ENCODE data around the gene KRTAP10-7.
"Not testable (repeated sequence)": the region's sequence is repeated elsewhere in the genome, so short reads cannot be mapped to it uniquely, and the experiment has no call there.

Gene KRTAP10-7

GRCh38 chr21:44579056-44579832 is 21.2 kb upstream of the KRTAP10-7 start:
- H3K9me3 ChIP-seq (ENCODE audit: control extremely low read depth in 1 of 5, control insufficient read depth in 4 of 5, insufficient read depth in 2 of 5, low read depth in 1 of 5, low read length in 4 of 5), result peaks cover 2 to 29% (median 17%) of the 10 kb centered on the region in 5 experiments

GRCh38 chr21:44579833-44580144 is 20.6 kb upstream of the KRTAP10-7 start:
- CTCF ChIA-PET, result no interaction called here
- DNase-seq, result no peak

More at GRCh38 chr21:44579056-44579832, 21.2 kb upstream of the KRTAP10-7 start:
- Histone ChIP-seq H3K4me3 (ENCODE audit: control insufficient read depth in 1 of 7, extremely low read depth in 1 of 7, insufficient read depth in 4 of 7, low read depth in 2 of 7, low read length in 6 of 7) (no peak overlapping the region), H3K4me1 (ENCODE audit: control extremely low read depth in 1 of 4, control insufficient read depth in 4 of 4, insufficient read depth in 4 of 4, low read length in 3 of 4) (no peaks in the 10 kb centered on the region), H3K27me3 (replicated peaks in 2 of 5; ENCODE audit: control insufficient read depth in 4 of 5, insufficient read depth in 5 of 5, low read length in 4 of 5) (peaks cover 0 to 43% (median 0%) of the 10 kb centered on the region in 5 experiments), H3K27ac (ENCODE audit: insufficient read depth in 1 of 2, low read depth in 1 of 2, low read length in 2 of 2, poor library complexity in 1 of 2, severe bottlenecking in 2 of 2) (no peak overlapping the region), H3K36me3 (ENCODE audit: control insufficient read depth in 4 of 4, insufficient read depth in 4 of 4, low read length in 3 of 4) (no peaks in the 10 kb centered on the region)
- DNase-seq, result no peak
- 73% methylated on average over 11 of the region's 22 CpGs for WGBS (ENCODE audit: insufficient coverage)
- CTCF ChIA-PET, result no interaction called here
- POLR2A ChIA-PET, result no interaction called here

GRCh38 chr21:44580231-44580821 is 20.1 kb upstream of the KRTAP10-7 start, which contains the start of gene KRTAP10-5:
KRTAP10-5 (minus strand) TSS chr21:44580604; CDS start chr21:44580578, 26 bp downstream.
- H3K27ac ChIP-seq (ENCODE audit: insufficient read depth in 1 of 2, low read depth in 1 of 2, low read length in 2 of 2, poor library complexity in 1 of 2, severe bottlenecking in 2 of 2); H3K4me1 ChIP-seq (ENCODE audit: control extremely low read depth in 1 of 4, control insufficient read depth in 4 of 4, insufficient read depth in 4 of 4, low read length in 3 of 4); H3K36me3 ChIP-seq (ENCODE audit: control insufficient read depth in 4 of 4, insufficient read depth in 4 of 4, low read length in 3 of 4); DNase-seq; CTCF ChIA-PET; POLR2A ChIA-PET; H3K4me3 ChIP-seq (ENCODE audit: control insufficient read depth in 1 of 7, extremely low read depth in 1 of 7, insufficient read depth in 4 of 7, low read depth in 2 of 7, low read length in 6 of 7): not testable (repeated sequence)
- WGBS (ENCODE audit: insufficient coverage), result 36% methylated on average over 7 of the region's 19 CpGs
- H3K9me3 ChIP-seq (ENCODE audit: control extremely low read depth in 1 of 5, control insufficient read depth in 4 of 5, insufficient read depth in 2 of 5, low read depth in 1 of 5, low read length in 4 of 5), result peaks cover 2 to 30% (median 17%) of the 10 kb centered on the region in 5 experiments
- peaks cover 0 to 43% (median 0%) of the 10 kb centered on the region in 5 experiments for H3K27me3 ChIP-seq (replicated peaks in 2 of 5; ENCODE audit: control insufficient read depth in 4 of 5, insufficient read depth in 5 of 5, low read length in 4 of 5)

More at GRCh38 chr21:44579833-44580144, 20.6 kb upstream of the KRTAP10-7 start:
- Histone ChIP-seq H3K27ac (ENCODE audit: insufficient read depth in 1 of 2, low read depth in 1 of 2, low read length in 2 of 2, poor library complexity in 1 of 2, severe bottlenecking in 2 of 2) (no peak overlapping the region), H3K36me3 (ENCODE audit: control insufficient read depth in 4 of 4, insufficient read depth in 4 of 4, low read length in 3 of 4) (no peaks in the 10 kb centered on the region), H3K27me3 (replicated peaks in 2 of 5; ENCODE audit: control insufficient read depth in 4 of 5, insufficient read depth in 5 of 5, low read length in 4 of 5) (peaks cover 0 to 41% (median 0%) of the 10 kb centered on the region in 5 experiments), H3K4me3 (ENCODE audit: control insufficient read depth in 1 of 7, extremely low read depth in 1 of 7, insufficient read depth in 4 of 7, low read depth in 2 of 7, low read length in 6 of 7) (no peak overlapping the region), H3K4me1 (ENCODE audit: control extremely low read depth in 1 of 4, control insufficient read depth in 4 of 4, insufficient read depth in 4 of 4, low read length in 3 of 4) (no peaks in the 10 kb centered on the region), H3K9me3 (ENCODE audit: control extremely low read depth in 1 of 5, control insufficient read depth in 4 of 5, insufficient read depth in 2 of 5, low read depth in 1 of 5, low read length in 4 of 5) (peaks cover 2 to 29% (median 17%) of the 10 kb centered on the region in 5 experiments)
- 88% methylated on average over 7 of the region's 7 CpGs for WGBS (ENCODE audit: insufficient coverage)
- POLR2A ChIA-PET, result no interaction called here

- CTCF ChIA-PET, result no interaction called here
- POLR2A ChIA-PET, result no interaction called here
- DNase-seq, result no peak
- H3K4me1 ChIP-seq (ENCODE audit: control extremely low read depth in 1 of 4, control insufficient read depth in 4 of 4, insufficient read depth in 4 of 4, low read length in 3 of 4), result no peaks in the 10 kb centered on the region
- no peak overlapping the region for H3K4me3 ChIP-seq (ENCODE audit: control insufficient read depth in 1 of 7, extremely low read depth in 1 of 7, insufficient read depth in 4 of 7, low read depth in 2 of 7, low read length in 6 of 7)
- H3K27me3 ChIP-seq (replicated peaks in 2 of 5; ENCODE audit: control insufficient read depth in 4 of 5, insufficient read depth in 5 of 5, low read length in 4 of 5), result peaks cover 0 to 39% (median 2%) of the 10 kb centered on the region in 5 experiments
- WGBS (ENCODE audit: insufficient coverage), result 86% methylated on average over 1 of the region's 3 CpGs
- H3K36me3 ChIP-seq (ENCODE audit: control insufficient read depth in 4 of 4, insufficient read depth in 4 of 4, low read length in 3 of 4), result no peaks in the 10 kb centered on the region
- H3K27ac ChIP-seq (ENCODE audit: insufficient read depth in 1 of 2, low read depth in 1 of 2, low read length in 2 of 2, poor library complexity in 1 of 2, severe bottlenecking in 2 of 2), result no peak overlapping the region
- H3K9me3 ChIP-seq (ENCODE audit: control extremely low read depth in 1 of 5, control insufficient read depth in 4 of 5, insufficient read depth in 2 of 5, low read depth in 1 of 5, low read length in 4 of 5), result peaks cover 2 to 33% (median 17%) of the 10 kb centered on the region in 5 experiments
Measured at GRCh38 chr21:44581158-44581557, 19.2 kb upstream of the KRTAP10-7 start.

- H3K9me3 ChIP-seq (ENCODE audit: control extremely low read depth in 1 of 5, control insufficient read depth in 4 of 5, insufficient read depth in 2 of 5, low read depth in 1 of 5, low read length in 4 of 5), result peaks cover 2 to 33% (median 17%) of the 10 kb centered on the region in 5 experiments
- 91% methylated on average over 9 of the region's 15 CpGs for WGBS (ENCODE audit: insufficient coverage)
- H3K27me3 ChIP-seq (replicated peaks in 2 of 5; ENCODE audit: control insufficient read depth in 4 of 5, insufficient read depth in 5 of 5, low read length in 4 of 5), result peaks cover 0 to 40% (median 2%) of the 10 kb centered on the region in 5 experiments
- H3K27ac ChIP-seq (ENCODE audit: insufficient read depth in 1 of 2, low read depth in 1 of 2, low read length in 2 of 2, poor library complexity in 1 of 2, severe bottlenecking in 2 of 2), result no peak overlapping the region
- H3K36me3 ChIP-seq (ENCODE audit: control insufficient read depth in 4 of 4, insufficient read depth in 4 of 4, low read length in 3 of 4), result no peaks in the 10 kb centered on the region
- H3K4me1 ChIP-seq (ENCODE audit: control extremely low read depth in 1 of 4, control insufficient read depth in 4 of 4, insufficient read depth in 4 of 4, low read length in 3 of 4), result no peaks in the 10 kb centered on the region
- CTCF ChIA-PET, result no interaction called here
- no peak overlapping the region for H3K4me3 ChIP-seq (ENCODE audit: control insufficient read depth in 1 of 7, extremely low read depth in 1 of 7, insufficient read depth in 4 of 7, low read depth in 2 of 7, low read length in 6 of 7)
- no peak for DNase-seq
- POLR2A ChIA-PET, result no interaction called here
Measured at GRCh38 chr21:44582055-44582454, 18.3 kb upstream of the KRTAP10-7 start.

GRCh38 chr21:44583089-44583799 is 17.2 kb upstream of the KRTAP10-7 start:
- 54% methylated on average over 10 of the region's 11 CpGs for WGBS (ENCODE audit: insufficient coverage)

GRCh38 chr21:44583800-44584147 is 16.6 kb upstream of the KRTAP10-7 start:
- H3K4me1 ChIP-seq (ENCODE audit: control extremely low read depth in 1 of 4, control insufficient read depth in 4 of 4, insufficient read depth in 4 of 4, low read length in 3 of 4), result no peaks in the 10 kb centered on the region
- H3K36me3 ChIP-seq (ENCODE audit: control insufficient read depth in 4 of 4, insufficient read depth in 4 of 4, low read length in 3 of 4), result no peaks in the 10 kb centered on the region
- no peak overlapping the region for H3K27ac ChIP-seq (ENCODE audit: insufficient read depth in 1 of 2, low read depth in 1 of 2, low read length in 2 of 2, poor library complexity in 1 of 2, severe bottlenecking in 2 of 2)
- H3K9me3 ChIP-seq (ENCODE audit: control extremely low read depth in 1 of 5, control insufficient read depth in 4 of 5, insufficient read depth in 2 of 5, low read depth in 1 of 5, low read length in 4 of 5), result peaks cover 2 to 24% (median 8%) of the 10 kb centered on the region in 5 experiments
- POLR2A ChIA-PET, result no interaction called here
- peaks cover 0 to 38% (median 2%) of the 10 kb centered on the region in 5 experiments for H3K27me3 ChIP-seq (replicated peaks in 2 of 5; ENCODE audit: control insufficient read depth in 4 of 5, insufficient read depth in 5 of 5, low read length in 4 of 5)
- CTCF ChIA-PET, result no interaction called here
- DNase-seq, result no peak
- WGBS (ENCODE audit: insufficient coverage), result 90% methylated on average over 3 of the region's 6 CpGs
- no peak overlapping the region for H3K4me3 ChIP-seq (ENCODE audit: control insufficient read depth in 1 of 7, extremely low read depth in 1 of 7, insufficient read depth in 4 of 7, low read depth in 2 of 7, low read length in 6 of 7)

More at GRCh38 chr21:44583089-44583799, 17.2 kb upstream of the KRTAP10-7 start:
- H3K9me3 ChIP-seq (ENCODE audit: control extremely low read depth in 1 of 5, control insufficient read depth in 4 of 5, insufficient read depth in 2 of 5, low read depth in 1 of 5, low read length in 4 of 5), result peaks cover 2 to 29% (median 13%) of the 10 kb centered on the region in 5 experiments
- no peak overlapping the region for H3K4me3 ChIP-seq (ENCODE audit: control insufficient read depth in 1 of 7, extremely low read depth in 1 of 7, insufficient read depth in 4 of 7, low read depth in 2 of 7, low read length in 6 of 7)
- no peaks in the 10 kb centered on the region for H3K4me1 ChIP-seq (ENCODE audit: control extremely low read depth in 1 of 4, control insufficient read depth in 4 of 4, insufficient read depth in 4 of 4, low read length in 3 of 4)
- CTCF ChIA-PET, result no interaction called here
- H3K27ac ChIP-seq (ENCODE audit: insufficient read depth in 1 of 2, low read depth in 1 of 2, low read length in 2 of 2, poor library complexity in 1 of 2, severe bottlenecking in 2 of 2), result no peak overlapping the region
- peaks cover 0 to 38% (median 2%) of the 10 kb centered on the region in 5 experiments for H3K27me3 ChIP-seq (replicated peaks in 2 of 5; ENCODE audit: control insufficient read depth in 4 of 5, insufficient read depth in 5 of 5, low read length in 4 of 5)
- POLR2A ChIA-PET, result no interaction called here
- no peak for DNase-seq
- H3K36me3 ChIP-seq (ENCODE audit: control insufficient read depth in 4 of 4, insufficient read depth in 4 of 4, low read length in 3 of 4), result no peaks in the 10 kb centered on the region

All from common myeloid progenitor, CD34-positive (primary cell).